GM20431 (cell line): ENCODE results near the gene LGALS9C.
"Not testable (repeated sequence)": the region's sequence is repeated elsewhere in the genome, so short reads cannot be mapped to it uniquely, and the experiment has no call there.

ENCODE experiments used
- in situ Hi-C: fragments of 300-500 bp; cut with MseI, MboI; formaldehyde crosslinking; loops from one replicate; pipeline ENCODE4 v1.15.0; 2020; ENCODE audit warnings: low sequenced_read_pairs; ENCODE audit not compliant: unreplicated experiment

Gene LGALS9C

DNA sequence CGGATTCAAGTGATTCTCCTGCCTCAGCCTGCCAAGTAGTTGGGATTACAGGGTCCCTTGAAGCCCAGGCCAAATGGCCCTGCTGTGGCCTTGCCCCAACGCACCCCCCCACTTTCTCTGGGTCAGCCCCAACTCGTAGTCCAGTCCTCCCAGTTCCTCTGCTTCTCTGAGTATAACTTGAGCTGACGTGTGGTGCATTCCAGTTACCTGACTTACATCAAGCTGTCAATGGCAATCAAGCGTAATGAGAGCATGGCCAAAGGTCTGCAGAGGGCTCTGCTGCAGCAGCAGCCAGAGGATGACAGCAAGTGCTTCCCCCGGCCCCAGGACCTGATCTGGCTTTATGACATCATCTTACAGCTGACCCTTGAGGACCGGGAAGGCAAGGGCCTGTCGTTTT lies 50.8 kb downstream of the LGALS9C start:
- in situ Hi-C loops, result not testable (repeated sequence)

DNA sequence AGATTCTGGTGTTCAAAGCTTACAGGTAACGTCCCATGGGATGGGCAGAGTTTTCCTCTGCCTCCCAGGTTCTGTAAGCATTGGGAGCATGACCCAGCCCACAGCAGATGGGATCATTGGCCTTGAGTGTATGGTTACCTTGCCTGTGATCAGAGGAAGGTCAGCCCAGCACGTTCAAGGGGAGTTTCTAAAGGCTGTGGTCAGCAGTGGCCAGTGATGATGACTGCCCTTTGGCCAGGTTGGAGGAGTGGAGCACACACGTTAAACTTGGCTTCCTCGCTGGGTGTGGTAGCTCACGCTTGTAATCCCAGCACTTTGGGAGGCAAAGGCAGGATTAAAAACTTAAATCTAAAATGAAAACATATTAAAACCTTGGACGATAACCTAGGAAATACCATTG lies 51.8 kb downstream of the LGALS9C start:
- in situ Hi-C loops, result not testable (repeated sequence)

DNA sequence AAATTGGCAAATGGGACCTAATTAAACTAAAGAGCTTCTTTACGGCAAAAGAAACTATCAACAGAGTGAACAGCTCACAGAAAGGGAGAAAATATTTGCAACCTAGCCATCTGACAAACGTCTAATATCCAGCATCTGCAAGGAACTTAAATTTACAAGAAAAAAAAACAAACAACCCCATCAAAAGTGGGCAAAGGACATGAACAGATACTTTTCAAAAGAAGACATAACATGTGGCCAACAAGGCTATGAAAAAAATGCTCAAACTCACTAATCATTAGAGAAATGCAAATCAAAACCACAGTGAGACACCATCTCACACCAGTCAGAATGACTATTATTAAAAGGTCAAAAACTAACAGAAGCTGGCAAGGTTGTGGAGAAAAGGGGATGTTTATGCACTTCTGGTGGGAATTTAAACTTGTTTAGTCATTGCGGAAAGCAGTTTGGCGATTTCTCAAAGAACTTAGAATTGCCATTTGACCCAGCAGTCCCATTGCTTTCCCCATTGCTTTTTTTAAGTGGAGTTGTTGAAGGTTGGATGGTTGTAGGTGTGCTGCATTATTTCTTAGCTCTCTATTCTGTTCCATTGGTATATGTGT lies 52.4 kb downstream of the LGALS9C start:
- in situ Hi-C loops, result not testable (repeated sequence)

DNA sequence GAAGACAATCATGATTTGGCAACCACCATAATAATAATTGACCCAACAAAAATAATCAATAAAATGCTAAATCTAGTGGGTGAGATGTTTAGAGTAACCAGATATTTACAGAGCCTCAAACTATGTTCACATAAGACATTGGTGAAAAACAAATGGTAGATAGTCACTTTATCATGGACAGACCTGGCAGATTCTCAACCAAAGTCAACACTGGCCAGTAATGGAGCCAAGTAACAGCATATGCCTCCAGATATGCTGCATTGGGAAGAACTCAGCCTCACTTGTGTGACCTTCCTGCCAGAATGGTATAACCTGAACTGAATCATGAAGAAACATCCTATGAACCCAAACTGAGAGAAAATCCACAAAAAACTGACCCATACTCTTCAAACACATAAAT lies 53.8 kb downstream of the LGALS9C start:
- in situ Hi-C loops, result not testable (repeated sequence)

DNA sequence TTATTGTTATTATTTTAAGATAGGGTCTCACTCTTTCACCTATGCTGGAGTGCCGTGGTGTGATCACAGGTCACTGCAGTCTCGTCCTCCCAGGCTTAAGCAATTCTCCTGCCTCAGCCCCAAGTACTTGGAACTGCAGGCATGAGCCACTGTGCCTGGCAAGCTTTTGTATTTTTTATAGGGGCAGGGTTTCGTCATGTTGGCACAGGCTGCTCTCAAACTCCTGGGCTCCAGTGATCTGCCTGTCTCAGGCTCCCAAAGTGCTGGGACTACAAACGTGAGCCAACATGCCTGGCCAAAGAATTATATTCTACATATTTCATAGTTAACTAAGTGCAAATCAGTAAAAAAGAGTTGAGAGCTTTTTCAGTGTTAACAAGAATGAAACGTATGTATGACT lies 65.6 kb downstream of the LGALS9C start:
- in situ Hi-C loops, result not testable (repeated sequence)

DNA sequence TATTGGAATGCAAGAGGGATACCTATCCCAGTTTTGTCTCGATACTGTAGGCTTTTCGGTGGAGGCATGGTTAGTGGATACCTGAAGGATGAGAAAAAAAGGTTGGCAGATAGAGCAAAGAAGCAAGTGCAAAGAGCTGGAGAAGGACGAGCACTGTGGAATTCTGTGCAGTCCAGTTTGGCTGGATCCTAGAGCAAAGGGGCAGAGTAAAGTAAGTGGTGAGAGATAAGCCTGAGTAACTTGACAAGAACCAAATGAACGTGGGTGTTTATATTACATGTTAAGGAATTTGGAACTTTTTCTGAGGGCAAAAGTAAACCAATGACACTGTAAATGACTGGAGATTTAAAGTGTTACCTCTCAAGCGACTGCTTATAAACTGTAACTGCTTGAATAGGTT lies 66.3 kb downstream of the LGALS9C start:
- in situ Hi-C loops, result not testable (repeated sequence)
